T47D (cell line): ENCODE results near the gene BRD3OS.
"Not testable (repeated sequence)": the region's sequence is repeated elsewhere in the genome, so short reads cannot be mapped to it uniquely, and the experiment has no call there.

Experiments
- DNase-seq, 2 experiments: peaks; one replicate each; pipeline versions ENCODE4 v3.0.0 to v3.0.0-alpha.2; 2011 to 2012; ENCODE audit warnings: low read depth in 1 of 2, low spot score in 1 of 2
- JUND ChIP-seq: IDR thresholded peaks from 2 replicates; pipeline ENCODE4 v1.6.1; 2012; ENCODE audit warnings: low read depth
- in situ Hi-C: cut with HindIII; loops from 2 replicates; pipeline ENCODE4 v1.10.0; 2016; ENCODE audit warnings: low sequenced_read_pairs, low pct_unique_long_range_greater_than_20kb

The BRD3OS gene

DNA sequence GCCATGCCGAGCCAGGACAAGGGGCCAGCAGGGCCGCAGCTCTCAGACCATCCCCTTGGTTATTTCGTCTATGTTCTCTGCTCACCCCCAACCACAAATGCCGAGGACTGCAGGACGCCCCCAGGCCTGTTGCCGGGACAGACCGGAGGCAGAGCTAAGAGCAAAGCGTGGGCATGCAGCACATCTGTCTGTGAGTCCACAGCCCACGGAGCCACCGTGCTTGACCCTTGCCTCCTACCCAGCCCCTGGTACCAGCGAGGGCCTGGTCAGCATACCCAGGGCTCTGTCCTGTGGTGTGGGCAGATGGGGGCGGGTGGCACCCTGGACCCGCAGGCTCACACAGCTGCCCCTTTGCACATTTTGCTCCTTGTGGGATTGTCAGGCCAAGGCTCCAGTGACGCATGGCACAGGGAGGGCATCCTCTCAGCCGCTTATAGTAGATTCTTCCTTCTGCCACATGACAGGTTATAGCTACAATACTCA is 37.8 kb downstream of the BRD3OS start:
- DNase-seq: no peak
- in situ Hi-C loops: no loop called here
- no peak for TF ChIP-seq JUND

DNA sequence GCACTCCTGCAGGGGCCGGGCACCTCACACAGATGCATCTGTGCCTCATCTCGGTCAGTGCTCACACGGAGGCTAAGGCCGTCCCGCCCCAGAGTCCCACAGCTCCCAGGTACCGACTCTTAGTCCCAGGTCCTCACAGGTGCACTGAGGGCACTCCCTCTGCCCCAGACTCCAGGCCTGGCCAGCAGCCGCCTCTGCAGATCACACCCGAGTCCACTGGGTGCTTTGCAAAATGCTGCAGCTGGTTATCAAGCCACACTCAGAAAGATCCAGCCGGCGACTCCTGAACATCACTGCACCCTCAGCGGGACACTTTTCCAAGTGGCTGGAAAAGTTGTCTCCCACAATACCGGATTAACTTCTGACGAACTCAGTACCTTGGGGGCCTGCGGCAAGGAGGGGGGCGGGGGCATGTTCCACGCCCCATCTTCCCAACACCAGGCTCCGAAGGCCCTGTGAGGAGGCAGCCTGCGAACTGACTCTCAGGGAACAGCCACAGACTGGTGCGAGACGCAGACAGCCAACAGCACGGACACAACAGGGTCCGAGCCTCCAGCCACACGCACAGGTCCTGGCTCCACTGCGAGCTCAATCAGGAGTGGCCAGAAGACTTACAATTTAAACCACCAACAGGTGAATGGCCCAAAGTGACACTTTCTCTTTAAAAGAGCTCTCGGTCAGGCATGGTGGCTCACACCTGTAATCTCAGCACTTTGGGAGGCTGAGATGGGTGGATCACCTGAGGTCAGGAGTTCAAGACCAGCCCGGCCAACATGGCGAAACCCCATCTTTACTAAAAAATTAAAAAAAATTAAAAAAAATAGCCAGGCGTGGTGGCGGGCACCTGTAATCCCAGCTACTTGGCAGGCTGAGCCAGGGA is 38.5 kb downstream of the BRD3OS start:
- in situ Hi-C loops: no loop called here
- TF ChIP-seq JUND: no peak
- no peak for DNase-seq

DNA sequence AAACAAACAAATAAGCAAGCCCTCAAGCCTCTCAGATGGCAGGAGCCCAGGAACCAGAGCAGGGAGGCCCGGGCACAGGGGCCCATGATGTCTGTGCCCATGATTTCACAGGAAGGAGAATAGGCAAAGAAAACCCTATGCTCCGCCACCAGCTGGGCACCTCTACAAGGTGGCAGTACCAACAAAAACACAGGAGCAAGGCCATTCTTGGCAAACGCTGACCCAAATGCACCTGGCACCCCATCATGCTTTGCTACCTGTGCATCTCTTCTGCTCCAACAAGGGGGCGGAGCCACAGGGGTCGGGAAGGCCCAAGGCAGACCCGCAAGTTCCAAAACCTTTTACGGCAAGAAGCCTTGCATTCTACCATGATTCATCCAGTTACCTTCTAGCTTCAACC is 39.4 kb downstream of the BRD3OS start:
- in situ Hi-C loops: no loop called here
- no peak for DNase-seq
- TF ChIP-seq JUND: no peak

DNA sequence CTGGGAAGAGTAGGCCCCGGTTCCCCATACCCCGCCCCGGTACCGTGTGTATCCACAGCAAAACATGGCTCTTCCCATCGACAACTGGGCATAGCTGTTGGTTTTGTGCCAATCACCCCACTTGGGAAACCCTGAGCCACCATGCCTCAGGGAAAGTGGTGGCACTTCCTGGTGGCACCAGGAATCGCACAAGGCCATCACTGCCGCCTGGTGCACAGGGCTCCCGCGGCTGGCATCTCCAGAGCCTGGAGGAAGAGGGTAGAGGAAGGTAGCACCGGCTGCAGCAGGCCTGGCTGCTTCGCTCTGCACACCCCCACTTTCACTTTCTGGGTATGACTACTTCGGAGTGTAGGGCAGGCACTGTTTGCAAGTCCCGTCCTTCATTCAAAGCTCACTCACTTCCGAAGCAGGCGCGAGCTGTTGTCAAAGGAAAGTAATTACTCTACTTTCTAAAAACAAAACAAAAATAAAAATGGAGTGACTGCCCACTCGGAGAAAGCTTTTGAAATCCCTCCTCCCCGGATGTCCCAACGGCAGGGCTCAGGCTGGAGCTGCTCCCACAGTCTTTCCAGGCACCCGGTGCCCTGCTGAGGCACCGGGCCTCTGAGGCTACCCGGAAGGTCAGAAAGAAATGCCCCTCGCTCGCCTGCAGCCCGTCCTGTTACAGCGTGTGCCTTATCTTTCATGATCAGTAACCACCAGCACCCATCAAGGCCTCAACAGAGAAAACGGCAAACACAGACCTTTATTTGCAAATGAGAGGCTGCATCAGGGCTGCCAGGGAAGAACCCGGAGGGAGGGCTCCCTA is 40.5 kb downstream of the BRD3OS start:
- DNase-seq: peak; percentile 74 to 93
- no peak for TF ChIP-seq JUND
- in situ Hi-C loops: no loop called here

DNA sequence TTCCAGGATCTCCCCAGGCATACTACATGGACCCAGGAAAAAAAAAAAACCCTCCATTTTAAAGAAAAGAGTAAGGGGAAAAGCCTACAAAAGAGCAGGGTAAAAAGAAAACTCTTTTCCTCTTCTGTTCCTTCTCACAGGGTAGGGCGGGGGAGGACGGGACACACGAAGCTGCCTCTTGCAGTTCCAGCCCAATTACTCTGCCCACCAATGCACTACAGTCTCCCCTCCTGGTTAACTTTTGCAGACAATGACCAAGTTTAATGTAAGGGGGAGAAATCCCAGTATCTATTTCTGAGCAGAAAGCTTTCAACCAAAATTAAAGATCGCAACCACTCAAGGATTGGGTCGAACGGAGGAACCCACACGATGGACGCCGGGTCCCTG is 41.2 kb downstream of the BRD3OS start:
- in situ Hi-C loops: no loop called here
- DNase-seq: peak in 1 of 2 experiments; percentile 59
- no peak for TF ChIP-seq JUND

DNA sequence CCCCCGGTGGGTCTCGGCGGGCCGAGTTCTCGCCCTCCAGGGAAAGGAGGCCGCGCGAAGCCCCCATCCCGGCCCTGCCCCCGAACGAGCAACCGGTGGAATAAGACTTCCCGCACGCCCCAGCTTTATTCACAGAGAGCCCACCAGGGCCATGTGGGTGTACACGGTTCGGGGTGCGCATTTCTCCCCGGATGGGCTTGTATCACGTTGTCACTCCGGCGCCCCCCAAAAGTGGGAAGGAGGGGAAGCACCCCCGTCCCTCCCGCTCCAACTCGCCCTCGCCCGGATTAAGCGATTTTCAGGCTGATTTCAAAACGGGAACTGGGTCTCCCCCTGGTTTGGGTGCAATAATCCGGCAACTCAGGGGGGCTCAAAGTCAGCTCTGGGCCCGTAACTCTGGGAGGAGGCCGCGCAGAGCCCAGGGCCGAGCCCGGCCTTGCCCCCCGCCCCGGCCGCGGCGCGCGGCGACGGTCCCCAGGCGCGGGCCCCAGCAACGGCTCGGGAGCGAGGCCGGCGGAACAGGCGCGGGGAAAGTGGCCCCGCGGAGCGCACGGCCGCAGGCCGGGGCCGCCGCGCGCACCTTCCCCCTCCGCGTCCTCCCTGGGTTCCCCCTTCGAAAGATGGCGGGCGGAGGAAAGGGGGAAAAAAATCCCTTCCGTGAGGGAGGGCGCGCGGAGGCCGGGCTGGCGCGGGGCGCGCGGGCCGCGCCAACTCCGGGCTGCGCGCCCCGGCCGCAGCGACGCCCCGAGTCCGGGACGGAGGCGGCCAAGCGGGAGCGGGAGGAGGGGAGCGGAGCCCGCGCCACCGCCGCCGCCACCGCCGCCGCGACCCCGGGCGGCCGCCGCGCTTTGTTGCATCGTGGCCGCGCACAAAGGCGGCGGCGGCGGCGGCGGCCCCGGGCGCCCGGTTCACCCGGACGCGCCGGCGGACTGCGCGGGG is 41.9 kb downstream of the BRD3OS start:
- peak in 1 of 2 experiments; percentile 36 for DNase-seq
- in situ Hi-C loops: no loop called here
- TF ChIP-seq JUND: no peak

DNA sequence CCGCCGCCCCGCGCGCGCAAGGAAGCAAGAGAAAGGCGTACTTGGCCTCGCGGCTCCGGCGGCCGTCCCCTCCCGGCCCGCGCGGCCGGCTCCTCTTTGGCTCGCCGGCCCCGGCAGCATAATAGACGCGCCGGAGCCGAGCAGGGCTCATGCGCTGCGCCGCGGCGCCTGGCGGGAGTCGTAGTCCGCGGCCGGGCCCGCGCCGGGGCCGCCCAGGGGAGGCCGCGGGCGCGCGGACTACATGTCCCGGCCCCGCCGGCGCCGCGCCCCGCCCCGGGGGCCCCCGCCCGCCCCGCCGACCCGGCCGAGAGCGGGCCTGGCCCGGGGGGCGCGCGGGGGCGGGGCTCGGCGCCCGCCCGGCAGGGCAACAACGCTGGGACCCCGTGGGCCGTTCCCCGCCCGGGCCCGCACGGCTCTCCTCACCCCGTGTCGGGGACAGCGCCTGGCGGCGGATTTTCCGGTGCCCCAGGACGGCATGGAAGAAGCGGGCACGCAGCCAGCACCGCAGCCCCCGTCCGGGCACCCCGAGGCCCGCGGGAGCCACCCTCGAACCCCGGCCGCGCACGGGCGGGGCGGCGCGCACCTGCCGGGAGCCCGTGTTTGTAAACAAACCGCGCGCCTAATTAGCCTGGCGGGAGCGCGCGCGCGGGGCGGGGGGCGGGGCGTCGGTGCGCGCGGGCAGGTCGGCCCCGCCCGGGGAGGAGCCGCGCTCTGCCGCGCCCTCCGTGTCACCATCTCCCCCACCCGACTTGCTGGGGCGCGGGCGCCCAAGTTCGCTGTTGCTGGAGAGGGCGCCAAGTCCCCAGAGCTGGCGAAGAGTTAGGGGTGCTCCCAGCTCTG is 42.8 kb downstream of the BRD3OS start, which contains the start of gene BRD3:
TSS of gene BRD3 (minus strand) at position 123 of the 840 bp plus-strand sequence. CDS start 14,549 bp downstream, outside the sequence.
- TF ChIP-seq JUND: no peak
- DNase-seq: peak; percentile 96 to 99
- in situ Hi-C loops: no loop called here

DNA sequence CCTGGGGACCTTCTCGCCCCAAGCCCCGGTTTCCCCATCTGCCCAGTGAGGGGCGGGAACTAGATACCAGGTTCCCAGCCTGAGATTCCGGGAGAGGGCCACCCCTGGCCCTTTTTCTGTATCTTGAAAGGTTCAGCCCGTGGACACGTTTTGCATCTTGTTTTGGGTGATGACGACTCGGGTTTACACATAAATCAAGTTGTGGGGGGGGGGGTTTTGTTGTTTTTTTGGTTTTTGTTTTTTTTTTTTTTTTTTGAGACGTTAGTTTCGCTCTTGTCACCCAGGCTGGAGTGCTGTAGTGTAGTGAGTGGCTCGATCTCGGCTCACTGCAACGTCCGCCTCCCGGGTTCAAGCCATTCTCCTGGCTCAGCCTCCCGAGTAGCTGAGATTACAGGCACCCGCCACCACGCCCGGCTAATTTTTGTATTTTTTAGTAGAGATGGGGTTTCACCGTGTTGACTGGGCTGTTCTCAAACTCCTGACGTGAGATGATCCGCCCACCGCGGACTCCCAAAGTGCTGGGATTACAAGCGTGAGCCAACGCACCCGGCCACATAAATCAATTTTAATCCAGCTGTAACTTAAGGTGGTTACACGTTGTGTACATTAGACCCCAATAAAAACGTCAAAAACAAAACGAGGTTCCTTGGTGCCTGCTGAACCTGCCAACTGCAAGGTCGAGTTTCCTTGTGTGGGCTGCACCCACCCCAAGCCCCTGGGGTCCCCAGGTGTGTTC is 43.6 kb downstream of the BRD3OS start:
- in situ Hi-C loops: no loop called here
- no peak for TF ChIP-seq JUND
- peak in 1 of 2 experiments; percentile 56 for DNase-seq

DNA sequence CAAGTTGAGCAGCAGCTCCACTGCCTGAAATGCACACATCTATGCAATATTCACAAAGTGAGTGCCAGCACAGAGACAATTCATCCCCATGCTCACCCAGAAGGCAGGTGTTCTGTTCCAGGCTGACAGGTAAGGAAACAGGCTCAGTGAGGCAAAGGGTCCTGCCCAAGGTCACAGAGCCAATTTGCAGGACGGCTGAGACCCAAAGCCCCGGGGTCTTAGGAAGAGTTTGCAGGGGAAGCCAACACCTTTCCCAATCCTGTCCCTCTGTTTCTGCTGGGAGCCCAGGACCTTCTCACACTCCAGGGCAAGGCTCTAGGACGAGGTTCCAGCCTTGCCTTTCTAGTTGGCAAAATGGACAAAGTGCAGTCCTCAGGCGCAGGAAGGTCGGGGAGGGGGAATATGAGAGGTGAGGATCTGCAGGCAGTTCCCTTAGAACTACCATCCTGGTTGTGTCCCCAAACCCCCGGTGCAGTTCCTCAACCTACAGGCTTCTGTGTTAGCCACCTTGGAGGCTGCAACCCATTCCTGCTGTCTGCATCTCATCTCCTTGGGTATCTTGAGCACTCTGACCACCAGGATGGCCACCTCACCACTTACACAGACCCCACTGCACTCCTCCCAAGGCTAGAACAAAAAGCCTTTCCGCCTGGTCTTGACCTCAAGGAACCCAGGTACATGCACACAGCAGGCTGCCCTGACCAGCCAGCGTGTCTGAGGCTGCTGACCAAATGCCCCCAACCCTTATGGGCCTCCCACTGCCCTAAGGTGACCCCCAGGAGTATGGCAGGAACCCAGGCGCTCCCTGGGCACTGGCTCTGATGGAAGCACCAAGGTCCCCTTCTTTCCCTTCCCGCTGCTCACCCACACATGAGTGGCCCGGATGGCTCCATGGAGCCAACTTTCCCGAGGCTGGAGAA is 44.5 kb downstream of the BRD3OS start:
- no peak for TF ChIP-seq JUND
- in situ Hi-C loops: no loop called here
- no peak for DNase-seq

DNA sequence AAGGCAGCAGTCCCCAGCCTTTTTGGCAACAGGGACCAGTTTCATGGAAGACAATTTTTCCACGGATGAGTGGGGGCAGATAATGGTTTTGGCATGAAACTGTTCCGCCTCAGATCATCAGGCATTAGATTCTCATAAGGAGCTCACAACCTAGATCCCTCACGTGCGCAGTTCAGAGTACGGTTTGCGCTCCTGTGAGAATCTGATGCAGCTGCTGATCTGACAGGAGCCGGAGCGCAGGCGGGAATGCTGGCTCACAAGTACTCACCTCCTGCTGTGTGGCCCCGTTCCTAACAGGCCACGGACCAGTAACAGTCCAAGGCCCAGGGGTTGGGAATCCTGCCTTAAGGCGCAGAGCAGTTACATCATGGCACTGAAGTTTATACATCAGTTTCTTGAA is 45.9 kb downstream of the BRD3OS start:
- no peak for TF ChIP-seq JUND
- no peak for DNase-seq
- in situ Hi-C loops: no loop called here

DNA sequence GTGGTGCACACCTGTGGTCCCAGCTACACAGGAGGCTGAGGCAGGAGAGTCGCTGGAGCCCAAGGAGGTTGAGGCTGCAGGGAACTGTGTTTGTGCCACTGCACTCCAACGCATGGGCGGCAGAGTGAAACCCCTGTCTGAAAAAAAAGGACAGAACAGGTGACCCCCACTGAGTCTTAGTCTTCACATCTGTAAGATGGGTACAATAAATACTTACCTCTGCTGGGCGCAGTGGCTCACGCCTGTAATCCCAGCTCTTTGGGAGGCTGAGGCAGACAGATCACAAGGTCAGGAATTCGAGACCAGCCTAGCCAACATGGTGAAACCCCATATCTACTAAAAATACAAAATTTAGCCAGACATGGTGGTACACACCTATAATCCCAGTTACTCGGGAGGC is 47.4 kb downstream of the BRD3OS start:
- DNase-seq, in situ Hi-C loops: not testable (repeated sequence)
